Neural crest cell (in vitro differentiated cells): ENCODE results near the gene CAP1. TPM values are rescaled to one million over a fixed set of nuclear protein-coding genes. Genes with fewer than 3 reads are reported as not detected.

Experiments
- DNase-seq: peaks from one replicate; pipeline ENCODE4 v3.0.0; 2021; ENCODE audit warnings: low read depth, mixed read lengths, low spot score
- H3K27ac Mint-ChIP-seq: one replicate; pipeline ENCODE4 v1.8.0; 2021; ENCODE audit warnings: mild to moderate bottlenecking, mixed read lengths; ENCODE audit not compliant: unreplicated experiment
- H3K27me3 Mint-ChIP-seq: 2 replicates; pipeline ENCODE4 v1.8.0; 2021; ENCODE audit warnings: low read depth, mild to moderate bottlenecking, mixed read lengths
- H3K36me3 Mint-ChIP-seq: 2 replicates; pipeline ENCODE4 v1.8.0; 2021; ENCODE audit warnings: low read depth, mild to moderate bottlenecking, mixed read lengths
- H3K4me1 Mint-ChIP-seq: 2 replicates; pipeline ENCODE4 v1.8.0; 2021; ENCODE audit warnings: mixed read lengths
- H3K4me3 Mint-ChIP-seq: one replicate; pipeline ENCODE4 v1.8.0; 2021; ENCODE audit warnings: mild to moderate bottlenecking, mixed read lengths
- H3K9me3 Mint-ChIP-seq: 2 replicates; pipeline ENCODE4 v1.8.0; 2021; ENCODE audit warnings: mixed read lengths
- CTCF ChIP-seq: fragments of 200-600 bp; sonication (generic); conservative IDR thresholded peaks from 2 replicates; pipeline ENCODE4 v1.5.0; 2021; ENCODE audit warnings: antibody characterized with exemption, mild to moderate bottlenecking
- long read RNA-seq: library from polyadenylated mRNA; unstranded; transcript quantifications from one replicate; pipeline ENCODE4 v2.0.0, GENCODE V29; 2020
- total RNA-seq: library from RNA; stranded (reverse); gene quantifications from 2 replicates; pipeline ENCODE4 v1.2.1, GENCODE V29; 2021

The CAP1 gene
- 213 TPM in 2 replicates for total RNA-seq
- long read RNA-seq, transcript CAP1-206 (13 exons, 2,217 nt) = major isoform, 46 of 118 reads
- long read RNA-seq, transcript CAP1-203 (13 exons, 3,105 nt) = minor isoform, 23 of 118 reads
- long read RNA-seq, transcript CAP1-202 (13 exons, 1,496 nt) = minor isoform, 6 of 118 reads
- long read RNA-seq, transcript CAP1-217 (5 exons, 856 nt) = minor isoform, 6 of 118 reads
- long read RNA-seq, partial matches to known transcripts = 9 of 118 reads
- long read RNA-seq, other reads (novel, unspliced or antisense) = 19 of 118 reads

GRCh38 chr1:40040511-40041465, at the start of gene CAP1:
Gene CAP1 (plus strand): TSS chr1:40040729. CDS start chr1:40059347, 18,618 bp downstream.
- no peak for TF ChIP-seq CTCF
- H3K27me3 Mint-ChIP-seq = no peaks in the 10 kb centered on the region
- no peaks in the 10 kb centered on the region for H3K9me3 Mint-ChIP-seq
- no peaks in the 10 kb centered on the region for H3K36me3 Mint-ChIP-seq
- DNase-seq = peak; percentile 99
- peak within 1 kb of the TSS; percentile 98 for H3K27ac Mint-ChIP-seq
- peaks cover 52% of the 10 kb centered on the region for H3K4me1 Mint-ChIP-seq
- peak within 1 kb of the TSS; percentile 97 for H3K4me3 Mint-ChIP-seq

DNA sequence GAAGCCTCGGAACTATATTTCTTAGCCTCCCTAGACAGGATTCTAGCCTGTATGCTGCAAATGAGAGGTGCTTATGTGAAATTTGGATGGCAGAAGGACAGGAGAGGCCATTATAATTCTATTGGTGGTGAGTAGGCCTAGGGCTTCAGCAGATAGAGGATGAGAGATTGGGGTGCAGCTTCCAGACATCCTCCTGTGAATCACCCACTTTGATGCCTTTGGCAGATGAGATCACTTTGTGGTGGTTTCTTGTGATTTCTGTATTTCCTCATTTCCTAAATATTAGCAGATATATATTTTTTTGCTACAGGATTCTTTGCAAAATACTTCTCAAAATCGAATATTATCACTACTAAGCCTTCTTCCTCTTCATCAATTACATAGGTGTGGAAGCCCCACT, 48.3 kb upstream of the CAP1 start:
- Mint-ChIP-seq H3K4me3 (no peak overlapping the region), H3K27me3 (no peaks in the 10 kb centered on the region), H3K27ac (no peak overlapping the region), H3K4me1 (peaks cover 9% of the 10 kb centered on the region), H3K9me3 (no peaks in the 10 kb centered on the region), H3K36me3 (no peaks in the 10 kb centered on the region)
- TF ChIP-seq CTCF = no peak
- DNase-seq = no peak

- Mint-ChIP-seq H3K9me3 (no peaks in the 10 kb centered on the region), H3K4me1 (peaks cover 6% of the 10 kb centered on the region), H3K27me3 (no peaks in the 10 kb centered on the region), H3K27ac (no peak overlapping the region), H3K4me3 (no peak overlapping the region), H3K36me3 (no peaks in the 10 kb centered on the region)
- TF ChIP-seq CTCF = no peak
- no peak for DNase-seq
These were observed 47.6 kb upstream of the CAP1 start for GRCh38 chr1:39992888-39993287.

DNA sequence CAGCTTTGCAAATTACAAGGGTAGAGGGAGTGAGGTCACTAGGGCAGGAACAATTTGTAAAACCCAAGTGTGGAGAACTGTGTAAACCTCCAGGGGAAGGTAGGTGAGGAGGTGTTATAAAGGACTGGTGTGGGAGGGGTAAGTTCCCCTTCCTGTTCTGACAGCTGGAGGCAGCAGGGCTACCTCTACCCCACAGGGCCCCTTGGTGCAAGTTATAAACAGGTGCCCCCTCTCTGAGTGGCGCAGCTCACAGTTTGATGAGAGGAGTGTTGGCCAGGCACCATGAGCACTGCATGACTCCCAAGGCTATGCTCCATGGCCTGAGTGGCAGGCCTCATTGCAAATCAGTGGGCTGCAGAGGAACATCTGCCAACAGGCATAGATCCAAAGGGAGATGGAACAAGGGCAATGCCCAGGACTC, 44.5 kb upstream of the CAP1 start:
- DNase-seq = no peak
- Mint-ChIP-seq H3K27me3 (no peaks in the 10 kb centered on the region), H3K4me3 (no peak overlapping the region), H3K27ac (peak overlapping the region; percentile 13), H3K9me3 (no peaks in the 10 kb centered on the region), H3K36me3 (no peaks in the 10 kb centered on the region), H3K4me1 (peaks cover 3% of the 10 kb centered on the region)
- TF ChIP-seq CTCF = no peak

DNA sequence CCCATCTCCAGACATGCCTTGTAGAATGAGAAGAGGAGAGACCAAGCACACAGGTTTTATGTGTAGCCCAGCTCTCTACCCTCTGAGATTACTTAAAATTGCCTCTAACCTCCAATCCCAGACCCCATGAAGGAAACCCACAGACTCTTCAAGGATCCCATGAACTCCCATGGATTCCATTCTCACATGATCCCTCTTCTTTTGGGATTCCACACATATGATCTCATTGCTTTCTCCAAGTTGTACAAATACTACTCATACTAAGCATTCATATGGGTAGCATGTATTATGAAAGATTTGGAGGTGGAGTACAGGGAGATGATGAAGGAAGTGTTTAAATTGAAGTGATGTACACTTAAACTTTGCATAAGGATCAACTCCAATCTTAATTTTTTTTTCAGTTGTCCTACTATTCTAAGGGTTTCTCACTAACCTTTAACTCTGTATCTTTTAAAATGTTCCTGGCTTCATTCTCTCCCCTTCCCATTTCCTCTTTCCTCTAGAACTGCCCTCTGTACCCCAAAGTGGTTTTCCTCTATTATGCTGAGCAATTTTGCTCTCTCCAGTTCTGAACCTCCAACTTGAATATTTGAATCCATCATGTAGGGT, 44.0 kb upstream of the CAP1 start:
- Mint-ChIP-seq H3K4me1 (peaks cover 7% of the 10 kb centered on the region), H3K9me3 (no peaks in the 10 kb centered on the region), H3K4me3 (no peak overlapping the region), H3K36me3 (no peaks in the 10 kb centered on the region), H3K27me3 (no peaks in the 10 kb centered on the region), H3K27ac (no peak overlapping the region)
- DNase-seq = no peak
- TF ChIP-seq CTCF = no peak
